ENCODE data around the gene SRGN.

SRGN gene

GRCh38 chr10:69142983-69143382 lies 55.1 kb downstream of the SRGN start:
- no peak overlapping the region for H3K4me3 ChIP-seq (ENCODE audit: low read depth, low read length)
- TF ChIP-seq CTCF (IDR thresholded peaks at IDR 0.05; ENCODE audit: low read depth, low read length): no peak

GRCh38 chr10:69145329-69145728 lies 57.4 kb downstream of the SRGN start:
- no peak overlapping the region for H3K4me3 ChIP-seq (ENCODE audit: low read depth, low read length)
- no peak for TF ChIP-seq CTCF (IDR thresholded peaks at IDR 0.05; ENCODE audit: low read depth, low read length)

GRCh38 chr10:69145864-69146263 lies 58.0 kb downstream of the SRGN start:
- TF ChIP-seq CTCF (IDR thresholded peaks at IDR 0.05; ENCODE audit: low read depth, low read length): no peak
- H3K4me3 ChIP-seq (ENCODE audit: low read depth, low read length): no peak overlapping the region

- no peak overlapping the region for H3K4me3 ChIP-seq (ENCODE audit: low read depth, low read length)
- TF ChIP-seq CTCF (IDR thresholded peaks at IDR 0.05; ENCODE audit: low read depth, low read length): no peak
Measured at GRCh38 chr10:69146759-69147158, 58.9 kb downstream of the SRGN start.

GRCh38 chr10:69151984-69152383 lies 64.1 kb downstream of the SRGN start:
- no peak overlapping the region for H3K4me3 ChIP-seq (ENCODE audit: low read depth, low read length)
- no peak for TF ChIP-seq CTCF (IDR thresholded peaks at IDR 0.05; ENCODE audit: low read depth, low read length)

- TF ChIP-seq CTCF (IDR thresholded peaks at IDR 0.05; ENCODE audit: low read depth, low read length): no peak
- no peak overlapping the region for H3K4me3 ChIP-seq (ENCODE audit: low read depth, low read length)
Measured at GRCh38 chr10:69153227-69153626, 65.3 kb downstream of the SRGN start.

All from WI38 (cell line).